ENCODE data around the gene NPAS2.

The NPAS2 gene

GRCh38 chr2:100976061-100976460 lies 156.1 kb downstream of the NPAS2 start:
- DNase-seq: no peak

- DNase-seq: no peak
Observed at GRCh38 chr2:100976645-100977391, 156.9 kb downstream of the NPAS2 start.

DNA sequence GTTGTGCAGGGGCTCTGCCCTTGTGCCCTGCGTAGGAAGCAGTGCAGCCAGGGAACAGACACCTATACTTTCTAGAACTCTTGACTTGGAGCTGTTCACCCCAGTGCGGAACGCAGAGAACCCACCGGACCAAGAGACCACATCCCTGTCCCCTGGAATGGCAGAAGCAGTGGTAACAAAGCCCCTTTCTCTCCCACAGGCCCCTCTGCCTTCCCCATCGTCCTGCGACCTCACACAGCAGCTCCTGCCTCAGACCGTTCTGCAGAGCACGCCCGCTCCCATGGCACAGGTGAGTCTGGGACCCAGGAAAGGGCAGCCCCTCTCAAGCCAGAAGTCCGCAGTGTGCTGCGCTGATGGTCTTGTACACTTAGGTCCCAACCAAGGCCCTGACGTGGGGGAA lies 157.6 kb downstream of the NPAS2 start:
- no peak for DNase-seq

DNA sequence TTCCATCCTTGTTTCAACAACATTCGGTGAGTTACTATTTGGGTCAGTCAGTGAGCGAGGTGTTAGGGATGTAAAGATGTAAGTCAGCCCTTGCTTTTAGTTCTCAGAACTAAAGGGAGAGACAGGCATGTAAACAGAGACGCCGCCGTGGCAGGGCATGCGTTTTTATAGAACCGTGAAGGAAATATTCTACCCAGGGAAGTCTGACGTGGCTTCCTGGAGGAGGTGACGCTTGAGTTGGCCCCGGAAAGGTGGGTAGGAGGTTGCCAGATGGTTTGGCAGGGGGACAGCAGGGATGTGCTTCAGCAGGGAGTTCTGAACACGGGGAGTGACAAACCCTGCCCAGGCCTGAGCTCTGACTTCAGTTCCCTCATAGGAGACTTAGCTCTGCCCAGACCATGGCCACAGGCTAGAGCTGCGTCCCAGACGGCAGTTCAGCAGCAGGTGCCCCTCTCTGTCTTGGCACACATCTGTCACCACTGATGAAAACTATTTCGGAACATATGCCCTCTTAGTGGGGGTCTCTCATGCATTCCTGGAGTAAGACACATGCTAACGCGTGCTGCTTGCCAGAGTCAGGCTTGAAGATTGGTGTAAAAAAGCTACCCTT lies 158.7 kb downstream of the NPAS2 start:
- DNase-seq: no peak

- no peak for DNase-seq
Observed at GRCh38 chr2:100980046-100980445, 160.1 kb downstream of the NPAS2 start.

DNA sequence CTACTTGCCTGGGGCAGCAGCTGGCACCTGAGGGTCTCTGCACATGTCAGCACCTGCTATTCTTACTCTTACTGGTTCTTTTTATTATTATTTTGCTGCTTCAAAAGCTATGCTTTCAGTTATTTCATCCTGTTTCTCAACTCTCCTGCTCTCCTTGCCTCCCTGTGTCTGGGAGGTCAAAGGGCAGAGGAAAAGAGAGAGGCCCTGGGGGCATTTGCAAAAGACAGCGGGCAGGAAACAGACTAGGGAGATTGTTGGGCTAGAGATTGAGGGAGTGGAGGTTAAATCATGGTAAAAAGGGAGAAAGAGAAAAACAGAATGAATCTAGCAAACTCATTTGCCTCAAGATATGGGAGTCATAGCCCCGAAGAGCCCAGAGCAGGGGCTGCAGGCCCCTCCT lies 161.1 kb downstream of the NPAS2 start:
- DNase-seq: no peak

- no peak for DNase-seq
Observed at GRCh38 chr2:100982431-100982861, 162.5 kb downstream of the NPAS2 start.

DNA sequence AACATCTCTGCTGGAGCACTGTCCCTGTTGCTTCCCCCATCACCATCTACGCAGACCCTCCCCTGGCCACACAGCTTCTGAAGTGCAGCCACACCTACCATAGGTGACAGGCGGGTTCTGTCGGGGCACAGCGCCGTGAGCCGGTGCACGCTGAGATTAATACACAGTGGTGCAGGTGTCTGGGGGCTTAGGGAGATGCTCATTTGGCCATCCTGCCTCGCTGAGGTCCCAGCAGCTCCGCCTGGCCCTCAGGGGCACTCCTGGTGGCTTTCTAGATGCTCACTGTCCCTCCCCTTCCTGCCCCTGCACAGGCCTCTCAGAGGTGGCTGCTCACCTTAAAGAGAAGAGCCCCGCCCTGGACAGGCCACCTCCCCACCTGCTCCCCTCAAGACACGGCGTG lies 163.3 kb downstream of the NPAS2 start:
- DNase-seq: no peak

- no peak for DNase-seq
Observed at GRCh38 chr2:100983684-100984310, 163.9 kb downstream of the NPAS2 start.

GRCh38 chr2:100984892-100985307 lies 165.0 kb downstream of the NPAS2 start:
- no peak for DNase-seq

DNA sequence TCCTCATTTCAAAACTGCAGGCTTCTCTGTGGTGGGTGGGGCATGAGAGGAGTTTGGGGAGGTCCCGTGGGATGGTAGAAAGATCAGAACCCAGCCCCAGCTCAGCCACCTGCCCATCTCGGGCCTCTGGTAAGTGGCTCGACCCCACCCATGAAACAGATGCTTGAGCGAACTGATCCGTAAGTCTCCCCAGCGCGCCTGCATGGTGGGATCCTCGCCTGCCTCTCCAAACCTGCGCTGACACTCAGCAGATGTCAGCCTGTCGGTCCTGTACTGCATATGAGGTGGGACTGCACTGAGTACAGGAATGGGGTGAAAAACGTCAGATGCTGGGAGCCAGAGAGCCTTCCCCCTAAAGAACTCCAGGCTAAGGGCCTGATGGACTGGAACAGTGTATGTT lies 166.2 kb downstream of the NPAS2 start:
- DNase-seq: no peak

DNA sequence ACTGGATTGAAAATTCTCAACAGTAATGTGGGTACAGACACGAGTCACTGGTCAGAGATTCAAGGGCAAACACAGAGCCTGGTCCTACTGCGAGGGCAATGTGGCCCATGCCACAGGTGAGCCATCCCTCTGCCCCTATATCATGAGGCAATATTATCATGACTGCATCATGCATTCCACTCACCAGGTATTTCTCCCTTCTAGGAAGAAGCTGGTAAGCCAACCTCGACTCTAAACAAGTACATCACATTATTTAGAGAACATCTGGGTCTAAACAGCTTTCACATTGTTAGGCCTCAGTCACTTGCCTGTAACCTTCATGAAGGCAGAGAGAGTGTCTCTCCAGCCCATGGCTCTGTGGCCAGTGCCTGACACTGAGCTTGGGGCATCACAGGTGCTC lies 167.6 kb downstream of the NPAS2 start:
- DNase-seq: no peak

GRCh38 chr2:100987974-100988373 lies 168.0 kb downstream of the NPAS2 start:
- no peak for DNase-seq

- DNase-seq: no peak
Observed at GRCh38 chr2:100988630-100989417, 168.9 kb downstream of the NPAS2 start.

- no peak for DNase-seq
Observed at GRCh38 chr2:100989666-100990065, 169.7 kb downstream of the NPAS2 start.

GRCh38 chr2:100990166-100990565 lies 170.2 kb downstream of the NPAS2 start:
- DNase-seq: no peak

DNA sequence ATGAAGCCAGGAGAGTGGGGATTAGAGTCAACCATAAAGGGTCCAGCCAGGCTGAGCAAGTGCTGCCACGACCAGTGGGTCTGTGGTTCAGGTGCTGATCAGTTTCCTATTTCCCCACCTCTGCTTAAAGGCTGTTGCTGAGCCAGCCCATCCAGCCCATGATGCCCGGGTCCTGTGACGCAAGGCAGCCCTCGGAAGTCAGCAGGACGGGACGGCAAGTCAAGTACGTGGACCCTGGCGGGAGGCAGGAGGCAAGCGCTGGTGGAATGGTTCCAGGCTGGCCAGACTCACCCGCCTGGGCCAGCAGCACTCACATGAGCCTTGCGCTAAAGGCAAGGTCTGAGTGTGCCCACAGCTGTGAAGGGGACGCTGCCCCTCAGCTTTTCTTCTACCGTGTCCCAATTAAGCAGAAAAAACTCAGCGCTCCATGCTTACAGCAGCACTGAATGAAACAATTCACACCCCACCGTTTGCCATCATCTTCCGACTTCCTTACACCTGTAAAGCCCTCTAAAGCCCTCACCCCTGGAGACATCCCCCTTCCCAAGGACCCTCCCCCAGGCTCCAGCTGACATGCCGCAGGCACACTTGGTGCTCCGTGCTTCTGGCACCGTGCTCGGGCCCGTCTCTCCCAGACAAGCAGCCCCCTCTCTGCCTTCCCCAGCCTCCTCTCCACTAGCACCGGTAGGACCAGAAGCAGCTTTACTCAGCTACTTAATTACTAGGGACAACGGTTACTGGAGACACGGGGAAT lies 170.9 kb downstream of the NPAS2 start:
- DNase-seq: no peak

GRCh38 chr2:100991404-100991773 lies 171.4 kb downstream of the NPAS2 start:
- DNase-seq: no peak

DNA sequence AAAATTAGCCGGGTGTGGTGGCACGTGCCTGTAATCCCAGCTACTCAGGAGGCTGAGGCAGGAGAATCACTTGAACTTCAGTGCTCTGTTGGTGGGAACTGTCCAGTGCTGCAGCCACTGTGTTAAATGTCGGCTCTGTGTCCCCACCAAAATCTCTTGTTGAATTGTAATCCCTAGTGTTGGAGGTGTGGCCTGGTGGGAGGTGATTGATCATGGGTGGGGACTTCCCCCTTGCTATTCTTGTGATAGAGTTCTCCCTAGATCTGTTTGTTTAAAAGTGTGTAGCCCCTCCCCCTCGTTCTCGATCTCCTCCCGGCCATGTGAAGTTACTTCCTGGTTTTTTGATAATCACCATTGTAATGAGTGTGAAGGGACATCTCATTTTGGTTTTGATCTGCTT lies 172.3 kb downstream of the NPAS2 start:
- DNase-seq: no peak

DNA sequence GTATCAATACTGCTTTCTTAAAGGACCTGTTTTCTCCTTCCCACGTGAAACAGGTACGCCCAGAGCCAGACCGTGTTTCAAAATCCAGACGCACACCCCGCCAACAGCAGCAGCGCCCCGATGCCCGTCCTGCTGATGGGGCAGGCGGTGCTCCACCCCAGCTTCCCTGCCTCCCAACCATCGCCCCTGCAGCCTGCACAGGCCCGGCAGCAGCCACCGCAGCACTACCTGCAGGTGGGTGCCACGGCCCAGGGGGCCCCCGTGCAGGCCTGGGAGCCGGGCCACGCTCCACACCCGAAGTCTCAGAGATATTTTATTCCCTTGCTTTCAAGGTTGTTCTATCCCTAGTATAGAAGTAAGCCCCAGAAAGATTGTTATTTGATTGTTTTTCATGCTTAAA lies 173.4 kb downstream of the NPAS2 start:
- DNase-seq: no peak

- DNase-seq: no peak
Observed at GRCh38 chr2:100995309-100996075, 175.6 kb downstream of the NPAS2 start.
